NCI-H1092 treated with DMSO at 0.1 percent for 48 hours (cell line): ENCODE measurements around the gene GPLD1.

ENCODE experiments used
- DNase-seq: peaks from one replicate; lab custom pipeline; 2025; lab: John Stamatoyannopoulos, UW

Gene GPLD1

GRCh38 chr6:24382220-24382540 is 107.2 kb downstream of the GPLD1 start:
- DNase-seq: no peak

- DNase-seq: no peak
These were observed 107.7 kb downstream of the GPLD1 start for GRCh38 chr6:24381476-24382219.

- DNase-seq: no peak
These were observed 110.8 kb downstream of the GPLD1 start for GRCh38 chr6:24378473-24379097.
